Right lobe of liver (tissue), 6 donors: ENCODE data around the gene OR4D2. TPM values are rescaled to one million over a fixed set of nuclear protein-coding genes. Genes with fewer than 3 reads are reported as not detected.

Experiments
- ATAC-seq, 4 donors: fragments of 200-7000 bp; cut with Tn5 transposase; one replicate each; pipeline ENCODE4 v1.9.1; 2020; ENCODE audit warnings: mild to moderate bottlenecking in 4 of 4, moderate library complexity in 4 of 4
- DNase-seq, 3 donors: peaks; one replicate each; pipeline ENCODE4 v3.0.0-alpha.2; 2020
- H3K27ac ChIP-seq, 3 donors: fragments of 200-600 bp; one replicate each; pipeline ENCODE4 v1.8.0; 2022
- H3K27me3 ChIP-seq, 2 donors: fragments of 200-600 bp; one replicate each; pipeline ENCODE4 v1.8.0; 2022
- H3K36me3 ChIP-seq, 4 donors: fragments of 200-600 bp; sonication (generic) in 1 of 4; one replicate each; pipeline versions ENCODE4 v1.5.1 to v1.8.0; 2017 to 2022; ENCODE audit warnings: control low read depth in 1 of 4
- H3K4me1 ChIP-seq, 4 donors: fragments of 200-600 bp; sonication (generic) in 1 of 4; one replicate each; pipeline versions ENCODE4 v1.5.1 to v1.8.0; 2017 to 2022; ENCODE audit warnings: control low read depth in 1 of 4
- H3K4me3 ChIP-seq, 3 donors: fragments of 200-600 bp; one replicate each; pipeline ENCODE4 v1.8.0; 2022
- H3K9me3 ChIP-seq, 4 donors: fragments of 200-600 bp; sonication (generic) in 1 of 4; one replicate each; pipeline versions ENCODE4 v1.5.1 to v1.8.0; 2017 to 2022; ENCODE audit warnings: control low read depth in 1 of 4
- CTCF ChIP-seq, 4 donors: fragments of 200-600 bp in 3 of 4; fragments of 450-650 bp in 1 of 4; IDR thresholded peaks; one replicate each; pipeline versions ENCODE4 v1.5.1 to v1.8.0; 2016 to 2022; ENCODE audit warnings: antibody characterized with exemption in 4 of 4, mild to moderate bottlenecking in 2 of 4
- POLR2A ChIP-seq: fragments of 450-650 bp; IDR thresholded peaks from one replicate; pipeline ENCODE4 v1.6.1; 2017; ENCODE audit warnings: antibody characterized with exemption, mild to moderate bottlenecking
- WGBS: methylation state at CpG from one replicate; pipeline ENCODE4 v1.1.6; 2018; ENCODE audit warnings: low coverage, low lambda C conversion rate; ENCODE audit not compliant: insufficient coverage; ENCODE audit errors: missing lambda C conversion rate; 5-methylcytosine and 5-hydroxymethylcytosine counted together
- intact Hi-C, 2 donors: fragments of 100-400 bp; cut with DNase I; formaldehyde crosslinking; loops; one replicate each; pipeline versions ENCODE4 v1.11.2 to v1.14.1; 2022
- total RNA-seq, 6 experiments: library from RNA; depleted of rRNA in 2 of 6; stranded (reverse); fragments of >200 nt in 2 of 6; fragmentation: NEBNext Ultra II Directional in 3 of 6; extraction: Animal tissue kit (Norgen Biotek cat#: 25700) in 3 of 6; gene quantifications; one replicate each; pipeline versions ENCODE4 v1.1.0 to v1.2.4, GENCODE V29; 2016 to 2023
- donor health status: DM: no; HTN: yes; CAD: no.
- donor health status: DM: no; HTN: no; CAD: no.
- donor health status: DM: no; HTN: no; CAD: no.
- donor health status: DM: no; HTN: yes; CAD: no.
- donor health status: DM: no; HTN: yes; CAD: no.

OR4D2 gene
- total RNA-seq, 6 experiments from 2014 or later: not detected

GRCh38 chr17:58187675-58188074 is 20.9 kb downstream of the OR4D2 start:
- Histone ChIP-seq H3K27me3 (no peaks in the 10 kb centered on the region), H3K4me3 (no peak overlapping the region), H3K9me3 (no peaks in the 10 kb centered on the region), H3K36me3 (no peaks in the 10 kb centered on the region), H3K4me1 (no peaks in the 10 kb centered on the region), H3K27ac (no peak overlapping the region)
- no peak for DNase-seq
- no peak for TF ChIP-seq CTCF (IDR thresholded peaks at IDR 0.05)
- TF ChIP-seq POLR2A: no peak
- ATAC-seq: no peak
- WGBS: 41% methylated on average over 6 of the region's 7 CpGs
- intact Hi-C loops: no loop called here

- intact Hi-C loops: no loop called here
- Histone ChIP-seq H3K36me3 (no peaks in the 10 kb centered on the region), H3K4me1 (no peaks in the 10 kb centered on the region), H3K9me3 (no peaks in the 10 kb centered on the region), H3K4me3 (no peak overlapping the region), H3K27ac (no peak overlapping the region), H3K27me3 (no peaks in the 10 kb centered on the region)
- WGBS: 35% methylated on average over 4 of the region's 11 CpGs
- DNase-seq (no peak), ATAC-seq (no peak)
- TF ChIP-seq CTCF (IDR thresholded peaks at IDR 0.05) (no peak), POLR2A (no peak)
These were observed 22.8 kb downstream of the OR4D2 start for GRCh38 chr17:58189436-58190146.

GRCh38 chr17:58191241-58191896 is 24.6 kb downstream of the OR4D2 start:
- WGBS: 41% methylated on average over 10 of the region's 14 CpGs
- Histone ChIP-seq H3K4me1 (no peaks in the 10 kb centered on the region), H3K4me3 (no peak overlapping the region), H3K9me3 (no peaks in the 10 kb centered on the region), H3K27ac (no peak overlapping the region), H3K36me3 (no peaks in the 10 kb centered on the region), H3K27me3 (no peaks in the 10 kb centered on the region)
- ATAC-seq: no peak
- no peak for DNase-seq
- TF ChIP-seq POLR2A (no peak), CTCF (IDR thresholded peaks at IDR 0.05) (no peak)
- intact Hi-C loops: no loop called here

- ATAC-seq (no peak), DNase-seq (no peak)
- 0% methylated on average over 2 of the region's 6 CpGs for WGBS
- TF ChIP-seq CTCF (IDR thresholded peaks at IDR 0.05): no peak
- no peak for TF ChIP-seq POLR2A
- Histone ChIP-seq H3K4me1 (no peaks in the 10 kb centered on the region), H3K27ac (no peak within 1 kb of the TSS), H3K9me3 (no peaks in the 10 kb centered on the region), H3K4me3 (no peak within 1 kb of the TSS), H3K36me3 (no peaks in the 10 kb centered on the region), H3K27me3 (no peaks in the 10 kb centered on the region)
- intact Hi-C loops: no loop called here
These were observed 25.8 kb downstream of the OR4D2 start, which contains the start of gene EPX for GRCh38 chr17:58192612-58193011. TSS of gene EPX (plus strand) at chr17:58192726. CDS start at chr17:58192847, 121 bp downstream.
